Measurements from ENCODE around the gene TTC16.

The TTC16 gene

DNA sequence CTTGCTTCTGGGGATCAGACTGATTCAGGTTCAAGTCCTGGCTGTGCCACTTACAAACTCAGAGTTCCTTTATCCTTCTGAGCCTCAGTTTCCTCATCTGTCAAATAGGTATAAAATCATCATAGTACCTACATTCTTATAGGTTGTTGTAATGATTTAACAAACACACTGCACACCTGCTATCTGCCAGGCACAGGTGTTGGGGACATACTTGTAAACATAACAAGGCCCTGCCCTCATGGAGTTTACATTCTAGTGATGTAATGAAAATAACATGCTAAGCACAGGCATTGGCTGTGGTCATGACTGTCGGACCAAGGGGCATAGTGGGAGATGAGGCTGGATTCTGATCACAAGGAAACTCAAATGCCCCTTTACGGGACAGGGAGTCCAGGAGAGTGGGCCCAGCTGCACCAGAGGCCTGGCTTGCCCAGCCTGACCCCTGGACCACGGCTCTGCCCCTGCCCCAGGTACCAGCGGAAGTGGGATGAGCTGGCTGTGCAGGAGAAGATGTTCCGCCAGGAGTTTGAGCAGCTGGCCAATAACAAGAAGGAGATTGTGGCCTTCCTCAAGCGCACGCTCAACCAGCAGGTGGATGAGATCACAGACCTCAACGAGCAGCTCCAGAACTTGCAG lies 6.8 kb upstream of the TTC16 start:
- H3K27me3 Mint-ChIP-seq = no peaks in the 10 kb centered on the region
- H3K4me1 Mint-ChIP-seq (ENCODE audit: low read depth) = peaks cover 18% of the 10 kb centered on the region
- no peaks in the 10 kb centered on the region for H3K9me3 Mint-ChIP-seq
- H3K36me3 Mint-ChIP-seq (ENCODE audit: low read depth) = peaks cover 5% of the 10 kb centered on the region
- DNase-seq = no peak
- H3K27ac Mint-ChIP-seq = no peak overlapping the region
- H3K4me3 Mint-ChIP-seq = no peak overlapping the region

DNA sequence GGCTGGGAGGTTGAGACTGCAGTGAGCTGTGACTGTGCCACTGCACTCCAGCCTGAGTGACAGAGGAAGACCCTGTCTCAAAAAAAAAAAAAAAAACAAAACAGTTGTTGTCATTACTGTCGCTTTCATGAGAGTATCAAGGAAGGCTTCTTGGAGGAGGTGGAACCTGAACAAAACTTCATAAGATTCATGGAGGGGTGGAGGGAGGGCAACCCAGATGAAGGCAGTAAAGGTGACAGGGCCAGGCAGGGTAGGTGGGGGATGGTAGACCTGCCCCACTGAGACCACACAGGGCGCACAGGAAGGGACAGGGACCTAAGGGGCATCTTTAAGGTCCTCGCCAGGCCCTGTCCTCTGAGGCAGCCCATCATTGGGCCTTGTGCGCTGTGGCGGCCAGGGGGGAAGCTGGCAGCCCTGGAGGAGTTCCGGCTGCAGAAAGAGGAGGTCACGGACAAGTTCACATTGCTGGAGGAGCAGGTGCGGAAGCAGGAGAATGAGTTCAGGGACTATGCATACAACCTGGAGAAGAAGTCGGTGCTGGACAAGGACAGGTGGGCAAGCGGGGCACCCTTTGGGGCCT lies 5.6 kb upstream of the TTC16 start:
- DNase-seq = no peak
- Mint-ChIP-seq H3K27ac (no peak overlapping the region), H3K4me3 (no peak overlapping the region), H3K4me1 (ENCODE audit: low read depth) (peaks cover 22% of the 10 kb centered on the region), H3K27me3 (no peaks in the 10 kb centered on the region), H3K9me3 (no peaks in the 10 kb centered on the region), H3K36me3 (ENCODE audit: low read depth) (peaks cover 11% of the 10 kb centered on the region)

GRCh38 chr9:127711226-127711701 lies 4.6 kb upstream of the TTC16 start:
- Mint-ChIP-seq H3K27me3 (no peaks in the 10 kb centered on the region), H3K36me3 (ENCODE audit: low read depth) (peaks cover 14% of the 10 kb centered on the region), H3K9me3 (no peaks in the 10 kb centered on the region), H3K4me3 (no peak overlapping the region), H3K4me1 (ENCODE audit: low read depth) (peaks cover 29% of the 10 kb centered on the region), H3K27ac (no peak overlapping the region)
- no peak for DNase-seq

DNA sequence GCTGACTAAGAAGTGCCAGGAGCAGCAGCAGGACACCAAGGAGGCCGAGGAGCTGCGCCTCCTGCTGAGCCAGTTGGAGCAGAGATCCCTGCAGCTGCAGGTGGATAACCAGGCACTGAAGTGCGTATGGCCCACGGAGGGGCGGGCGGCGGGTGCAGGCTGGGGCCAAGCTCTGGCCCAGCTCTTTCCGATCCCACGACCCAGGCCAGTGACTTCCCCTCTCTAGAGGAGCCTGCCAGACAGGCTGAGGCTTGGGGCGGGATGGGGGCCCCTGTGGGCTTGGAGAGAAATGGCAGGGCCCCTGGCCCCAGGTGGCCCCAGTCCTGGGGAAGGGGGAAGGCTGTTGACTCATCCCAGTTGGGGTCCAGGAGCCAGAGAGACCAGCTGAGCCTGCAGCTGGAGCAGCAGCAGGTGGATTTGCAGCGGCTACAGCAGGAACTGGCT lies 4.0 kb upstream of the TTC16 start:
- Mint-ChIP-seq H3K27me3 (no peaks in the 10 kb centered on the region), H3K9me3 (no peaks in the 10 kb centered on the region), H3K4me3 (no peak overlapping the region), H3K4me1 (ENCODE audit: low read depth) (peaks cover 31% of the 10 kb centered on the region), H3K36me3 (ENCODE audit: low read depth) (peaks cover 14% of the 10 kb centered on the region), H3K27ac (no peak overlapping the region)
- DNase-seq = no peak

GRCh38 chr9:127712371-127712770 lies 3.5 kb upstream of the TTC16 start:
- Mint-ChIP-seq H3K4me1 (ENCODE audit: low read depth) (peaks cover 31% of the 10 kb centered on the region), H3K36me3 (ENCODE audit: low read depth) (peaks cover 14% of the 10 kb centered on the region), H3K9me3 (no peaks in the 10 kb centered on the region), H3K4me3 (no peak overlapping the region), H3K27ac (no peak overlapping the region), H3K27me3 (no peaks in the 10 kb centered on the region)
- no peak for DNase-seq

DNA sequence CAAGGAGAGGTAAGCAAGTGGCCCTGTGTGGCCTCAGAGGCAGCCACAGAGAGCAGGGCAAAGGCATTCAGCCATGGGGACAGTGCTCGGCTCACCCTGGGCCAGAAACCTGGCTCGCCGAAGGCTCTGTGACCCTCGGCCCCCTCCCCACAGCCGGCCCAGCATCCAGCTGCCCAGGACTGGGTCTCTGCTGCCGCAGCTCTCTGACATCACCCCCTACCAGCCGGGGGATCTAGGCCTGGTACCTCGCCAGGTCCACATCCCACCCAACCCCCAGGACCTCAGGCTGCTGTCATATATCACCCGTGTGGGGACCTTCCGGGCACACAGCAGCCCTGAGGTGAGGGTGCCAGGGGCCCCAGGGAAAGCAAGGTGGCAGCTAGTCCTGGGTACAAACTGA lies 3.0 kb upstream of the TTC16 start:
- Mint-ChIP-seq H3K27ac (no peak overlapping the region), H3K4me3 (no peak overlapping the region), H3K27me3 (no peaks in the 10 kb centered on the region), H3K4me1 (ENCODE audit: low read depth) (peaks cover 27% of the 10 kb centered on the region), H3K9me3 (no peaks in the 10 kb centered on the region), H3K36me3 (ENCODE audit: low read depth) (peaks cover 14% of the 10 kb centered on the region)
- no peak for DNase-seq

DNA sequence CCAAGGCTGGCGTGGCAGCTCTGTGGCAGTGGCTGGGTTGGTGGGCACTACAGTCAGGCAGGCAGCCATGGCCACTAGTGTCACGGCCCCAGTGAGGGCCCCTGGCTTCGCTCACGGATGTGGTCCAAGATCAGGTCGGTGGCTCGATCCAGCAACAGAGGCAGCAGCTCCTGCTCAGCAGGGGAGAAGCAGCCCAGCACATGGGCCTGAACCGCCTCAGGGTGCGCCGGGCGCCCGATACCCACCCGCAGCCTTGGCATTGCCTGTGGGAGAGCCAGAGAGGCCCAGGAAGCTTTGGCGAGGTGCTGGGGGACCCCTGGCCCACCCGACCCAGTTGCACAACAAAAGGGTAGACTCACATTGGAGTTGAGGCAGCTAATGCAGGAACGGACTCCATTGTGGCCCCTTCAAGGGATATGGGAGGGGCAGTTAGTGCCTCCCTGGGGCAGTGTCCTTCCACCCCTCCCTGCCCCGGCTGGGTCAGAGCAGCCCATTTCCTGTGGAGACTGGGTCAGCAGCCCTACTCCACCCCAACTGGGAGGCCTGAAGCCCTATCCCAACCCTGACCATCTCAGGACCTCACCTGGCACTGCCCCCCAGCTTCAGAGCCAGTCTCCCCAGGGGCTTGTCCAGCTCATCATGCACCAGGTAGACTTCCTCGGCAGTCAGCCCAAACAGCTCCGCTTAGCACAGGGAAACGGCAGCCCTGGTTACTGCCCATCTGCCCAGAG lies 1.7 kb upstream of the TTC16 start:
- Mint-ChIP-seq H3K4me3 (peak overlapping the region; percentile 98), H3K36me3 (ENCODE audit: low read depth) (peaks cover 13% of the 10 kb centered on the region), H3K9me3 (no peaks in the 10 kb centered on the region), H3K27me3 (no peaks in the 10 kb centered on the region), H3K27ac (peak overlapping the region; percentile 64), H3K4me1 (ENCODE audit: low read depth) (peaks cover 27% of the 10 kb centered on the region)
- DNase-seq = no peak

GRCh38 chr9:127714951-127715469 lies 869 bp upstream of the TTC16 start:
- H3K4me1 Mint-ChIP-seq (ENCODE audit: low read depth) = peaks cover 34% of the 10 kb centered on the region
- no peaks in the 10 kb centered on the region for H3K27me3 Mint-ChIP-seq
- no peak for DNase-seq
- peaks cover 12% of the 10 kb centered on the region for H3K36me3 Mint-ChIP-seq (ENCODE audit: low read depth)
- peak overlapping the region; percentile 98 for H3K4me3 Mint-ChIP-seq
- peak overlapping the region; percentile 98 for H3K27ac Mint-ChIP-seq
- no peaks in the 10 kb centered on the region for H3K9me3 Mint-ChIP-seq

DNA sequence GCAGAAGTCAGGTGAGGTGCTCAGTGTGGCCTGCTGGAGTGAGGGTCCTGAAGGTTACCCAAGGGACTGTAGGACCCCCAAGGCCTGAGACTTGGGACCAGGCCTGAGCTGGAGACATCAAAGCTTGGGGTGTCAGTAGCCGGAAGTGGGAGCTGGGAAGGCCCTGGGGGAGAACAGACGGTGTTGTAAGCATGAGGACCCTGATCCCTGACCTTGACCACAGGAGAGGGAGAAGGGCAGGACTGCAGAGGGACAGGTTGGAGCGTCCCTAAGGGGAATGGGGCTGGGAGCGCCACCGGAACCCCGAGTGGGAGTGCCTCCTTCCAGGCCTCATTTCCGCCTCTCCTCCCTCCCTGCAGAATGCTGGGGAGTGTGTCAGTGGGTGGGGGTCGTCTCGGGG lies 533 bp downstream of the TTC16 start:
- Mint-ChIP-seq H3K36me3 (ENCODE audit: low read depth) (peaks cover 10% of the 10 kb centered on the region), H3K4me3 (peak overlapping the region; percentile 98), H3K27ac (peak overlapping the region; percentile 98), H3K9me3 (no peaks in the 10 kb centered on the region), H3K4me1 (ENCODE audit: low read depth) (peaks cover 36% of the 10 kb centered on the region), H3K27me3 (no peaks in the 10 kb centered on the region)
- DNase-seq = no peak

GRCh38 chr9:127717766-127718165 lies 1.9 kb downstream of the TTC16 start:
- DNase-seq = no peak
- Mint-ChIP-seq H3K27me3 (no peaks in the 10 kb centered on the region), H3K27ac (no peak overlapping the region), H3K4me1 (ENCODE audit: low read depth) (peaks cover 34% of the 10 kb centered on the region), H3K36me3 (ENCODE audit: low read depth) (peaks cover 9% of the 10 kb centered on the region), H3K4me3 (no peak overlapping the region), H3K9me3 (no peaks in the 10 kb centered on the region)

GRCh38 chr9:127720031-127720864 lies 4.4 kb downstream of the TTC16 start:
- Mint-ChIP-seq H3K27ac (peak overlapping the region; percentile 85), H3K36me3 (ENCODE audit: low read depth) (peaks cover 3% of the 10 kb centered on the region), H3K9me3 (no peaks in the 10 kb centered on the region), H3K4me3 (no peak overlapping the region), H3K4me1 (ENCODE audit: low read depth) (peaks cover 29% of the 10 kb centered on the region), H3K27me3 (no peaks in the 10 kb centered on the region)
- peak; percentile 46 for DNase-seq

- Mint-ChIP-seq H3K4me1 (ENCODE audit: low read depth) (peaks cover 26% of the 10 kb centered on the region), H3K9me3 (no peaks in the 10 kb centered on the region), H3K4me3 (no peak overlapping the region), H3K36me3 (ENCODE audit: low read depth) (no peaks in the 10 kb centered on the region), H3K27ac (peak overlapping the region; percentile 66), H3K27me3 (no peaks in the 10 kb centered on the region)
- no peak for DNase-seq
Observed at GRCh38 chr9:127720865-127721227, 5.0 kb downstream of the TTC16 start.

DNA sequence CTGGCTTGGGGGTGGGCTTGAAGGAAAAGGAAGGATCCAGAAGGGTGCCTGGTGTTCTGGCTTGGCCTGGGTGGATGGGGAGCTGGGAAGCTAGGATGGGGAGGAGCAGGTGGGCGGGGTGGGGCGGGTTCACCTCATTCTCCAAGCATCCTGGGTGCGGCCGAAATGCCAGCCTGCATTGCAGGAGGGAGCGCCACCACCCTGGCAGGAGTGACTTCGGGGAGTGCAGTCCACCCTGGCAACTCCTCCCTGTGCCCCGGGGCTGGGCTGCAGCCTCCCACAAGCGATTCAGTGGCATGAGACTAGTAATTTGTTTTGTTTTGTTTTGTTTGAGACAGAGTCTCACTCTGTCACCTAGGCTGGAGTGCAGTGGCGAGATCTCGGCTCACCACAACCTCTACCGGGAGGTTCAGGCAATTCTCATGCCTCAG lies 5.5 kb downstream of the TTC16 start:
- no peak for DNase-seq
- Mint-ChIP-seq H3K9me3 (no peaks in the 10 kb centered on the region), H3K27ac (peak overlapping the region; percentile 66), H3K4me3 (no peak overlapping the region), H3K4me1 (ENCODE audit: low read depth) (peaks cover 21% of the 10 kb centered on the region), H3K36me3 (ENCODE audit: low read depth) (no peaks in the 10 kb centered on the region), H3K27me3 (no peaks in the 10 kb centered on the region)

DNA sequence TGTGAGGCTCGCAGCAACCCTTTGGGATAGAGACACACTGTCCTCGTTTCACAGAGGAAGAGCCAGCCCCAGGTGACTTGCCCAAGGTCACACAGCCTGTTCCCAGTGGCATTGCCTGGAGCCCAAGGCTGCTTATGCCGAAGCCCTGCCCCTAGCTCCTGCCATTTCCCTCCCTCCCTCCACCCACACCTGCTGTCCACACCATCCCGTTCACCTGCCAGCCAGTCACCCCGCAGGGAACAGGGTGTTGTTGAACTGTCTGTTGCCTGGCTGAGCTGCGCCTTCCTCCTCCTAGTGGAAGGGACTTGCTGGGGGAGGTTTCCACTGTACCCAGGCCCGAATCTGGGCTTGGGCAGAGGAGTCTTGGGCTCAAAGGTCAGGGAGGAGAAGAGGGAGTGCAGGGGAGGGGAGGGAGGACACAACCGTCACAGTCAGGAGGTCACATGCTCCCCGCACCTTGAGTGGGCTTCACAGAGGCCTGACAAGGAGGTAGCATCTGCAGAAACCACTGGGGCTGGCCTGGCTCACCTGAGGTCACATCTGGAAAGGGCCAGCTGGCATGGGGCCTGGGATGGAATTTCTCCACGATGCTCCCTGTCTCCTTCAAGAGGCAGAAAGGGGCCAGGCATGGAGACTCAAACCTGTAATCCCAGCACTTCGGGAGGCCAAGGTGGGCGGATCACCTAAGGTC lies 6.3 kb downstream of the TTC16 start:
- Mint-ChIP-seq H3K4me1 (ENCODE audit: low read depth) (peaks cover 20% of the 10 kb centered on the region), H3K4me3 (no peak overlapping the region), H3K27me3 (no peaks in the 10 kb centered on the region), H3K36me3 (ENCODE audit: low read depth) (no peaks in the 10 kb centered on the region), H3K9me3 (no peaks in the 10 kb centered on the region), H3K27ac (no peak overlapping the region)
- DNase-seq = no peak

Measured in activated T-cell treated with anti-CD3 and anti-CD28 coated beads, Interleukin-2, amount 50 U/mL, for 24 hours (primary cell).